Lung (tissue), 12 donors: ENCODE data around the gene CDKAL1. TPM values are rescaled to one million over a fixed set of nuclear protein-coding genes. Genes with fewer than 3 reads are reported as not detected.

Experiments
- ATAC-seq: fragments of 200-7000 bp; cut with Tn5 transposase; one replicate; pipeline ENCODE4 v1.9.1; 2020; ENCODE audit warnings: moderate number of reproducible peaks; ENCODE audit not compliant: insufficient read depth, low FRiP score
- DNase-seq, 3 donors: peaks; one replicate each; pipeline ENCODE4 v3.0.0-alpha.2; 2013 to 2017
- H3K27ac ChIP-seq, 2 donors: one replicate each; pipeline ENCODE4 v1.5.1; 2013; ENCODE audit warnings: mild to moderate bottlenecking in 2 of 2, moderate library complexity in 2 of 2, control low read depth in 1 of 2, inconsistent platforms in 1 of 2, low read depth in 1 of 2, low read length in 1 of 2
- H3K27me3 ChIP-seq, 3 donors: one replicate each; pipeline ENCODE4 v1.5.1; 2013; ENCODE audit warnings: low read length in 2 of 3; ENCODE audit not compliant: control insufficient read depth in 3 of 3, insufficient read depth in 3 of 3
- H3K36me3 ChIP-seq, 4 donors: one replicate each; pipeline ENCODE4 v1.5.1; 2013; ENCODE audit warnings: low read length in 4 of 4, mild to moderate bottlenecking in 1 of 4, moderate library complexity in 1 of 4; ENCODE audit not compliant: control insufficient read depth in 4 of 4, insufficient read depth in 4 of 4
- H3K4me1 ChIP-seq, 5 donors: one replicate each; pipeline ENCODE4 v1.5.1; 2013; ENCODE audit warnings: low read length in 5 of 5, mild to moderate bottlenecking in 2 of 5, moderate library complexity in 1 of 5; ENCODE audit not compliant: control insufficient read depth in 5 of 5, insufficient read depth in 5 of 5
- H3K4me3 ChIP-seq: one replicate; pipeline ENCODE4 v1.5.1; 2013; ENCODE audit warnings: mild to moderate bottlenecking, control low read depth, moderate library complexity
- H3K9ac ChIP-seq, 2 donors: one replicate each; pipeline ENCODE4 v1.5.1; 2013; ENCODE audit warnings: low read length in 2 of 2, control low read depth in 1 of 2; ENCODE audit not compliant: insufficient read depth in 1 of 2
- H3K9me3 ChIP-seq, 4 donors: one replicate each; pipeline ENCODE4 v1.5.1; 2013; ENCODE audit warnings: low read length in 3 of 4, mild to moderate bottlenecking in 1 of 4, moderate library complexity in 1 of 4; ENCODE audit not compliant: control insufficient read depth in 4 of 4, insufficient read depth in 3 of 4
- WGBS, 2 donors: extraction: QIAGEN DNeasy Blood & Tissue Kit; methylation state at CpG; one replicate each; pipeline ENCODE4 v1.1.7; 2013; 5-methylcytosine and 5-hydroxymethylcytosine counted together
- polyA plus RNA-seq, 2 donors: library from polyadenylated mRNA; stranded (reverse); fragments of 200-250 nt; gene quantifications; one replicate each; pipeline ENCODE4 v1.2.1, GENCODE V29; 2013
- total RNA-seq, 2 donors: library from RNA; depleted of rRNA in 1 of 2; stranded (reverse); fragments of >200 nt in 1 of 2; gene quantifications; one replicate each; pipeline ENCODE4 v1.2.1, GENCODE V29; 2014 to 2021
- TF ChIP-seq, protein P1 (sequence below): IDR thresholded peaks from 2 replicates; pipeline ENCODE4 v1.5.1; 2012; ENCODE audit warnings: mild to moderate bottlenecking; ENCODE audit errors: control extremely low read depth, extremely low read depth
- donor health status: control.
- donor health status: control.
- donor health status: Bipolar disorder and iron deficiency.
- donor health status: healthy.
- donor health status: DM: yes; HTN: yes; CAD: no.

Gene CDKAL1
- total and polyA plus RNA-seq, 4 donors: 4.0 to 39.0 (median 10.0) TPM

DNA sequence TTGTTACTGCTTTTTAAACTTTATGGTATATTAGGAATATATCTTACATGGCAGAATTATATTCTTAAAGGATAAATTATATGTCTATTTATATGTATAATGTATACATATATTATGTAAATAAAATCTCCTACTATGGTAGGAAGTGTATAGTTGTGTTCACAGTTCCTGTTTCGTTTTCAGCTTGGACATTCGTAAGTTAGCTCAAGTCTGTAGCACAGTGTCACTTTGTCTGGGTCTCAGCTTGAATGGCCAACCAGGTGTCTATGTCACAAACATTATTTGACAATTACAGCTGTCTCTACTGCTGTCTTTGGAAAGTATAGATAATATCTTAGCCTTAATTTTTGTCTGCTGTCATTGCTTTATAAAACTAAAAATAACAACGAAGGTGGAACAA is 303.9 kb downstream of the CDKAL1 start:
- H3K4me3 ChIP-seq: no peak overlapping the region
- no peaks in the 10 kb centered on the region for H3K36me3 ChIP-seq
- no peaks in the 10 kb centered on the region for H3K4me1 ChIP-seq
- DNase-seq (no peak), ATAC-seq (no peak)
- H3K9me3 ChIP-seq: no peaks in the 10 kb centered on the region
- H3K27me3 ChIP-seq: no peaks in the 10 kb centered on the region
- TF ChIP-seq, protein P1, sequence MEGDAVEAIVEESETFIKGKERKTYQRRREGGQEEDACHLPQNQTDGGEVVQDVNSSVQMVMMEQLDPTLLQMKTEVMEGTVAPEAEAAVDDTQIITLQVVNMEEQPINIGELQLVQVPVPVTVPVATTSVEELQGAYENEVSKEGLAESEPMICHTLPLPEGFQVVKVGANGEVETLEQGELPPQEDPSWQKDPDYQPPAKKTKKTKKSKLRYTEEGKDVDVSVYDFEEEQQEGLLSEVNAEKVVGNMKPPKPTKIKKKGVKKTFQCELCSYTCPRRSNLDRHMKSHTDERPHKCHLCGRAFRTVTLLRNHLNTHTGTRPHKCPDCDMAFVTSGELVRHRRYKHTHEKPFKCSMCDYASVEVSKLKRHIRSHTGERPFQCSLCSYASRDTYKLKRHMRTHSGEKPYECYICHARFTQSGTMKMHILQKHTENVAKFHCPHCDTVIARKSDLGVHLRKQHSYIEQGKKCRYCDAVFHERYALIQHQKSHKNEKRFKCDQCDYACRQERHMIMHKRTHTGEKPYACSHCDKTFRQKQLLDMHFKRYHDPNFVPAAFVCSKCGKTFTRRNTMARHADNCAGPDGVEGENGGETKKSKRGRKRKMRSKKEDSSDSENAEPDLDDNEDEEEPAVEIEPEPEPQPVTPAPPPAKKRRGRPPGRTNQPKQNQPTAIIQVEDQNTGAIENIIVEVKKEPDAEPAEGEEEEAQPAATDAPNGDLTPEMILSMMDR: no peak
- WGBS, 2 donors: 91 to 92% methylated on average over 3 of the region's 3 CpGs
- H3K27ac ChIP-seq: no peak overlapping the region
- H3K9ac ChIP-seq: no peak overlapping the region

DNA sequence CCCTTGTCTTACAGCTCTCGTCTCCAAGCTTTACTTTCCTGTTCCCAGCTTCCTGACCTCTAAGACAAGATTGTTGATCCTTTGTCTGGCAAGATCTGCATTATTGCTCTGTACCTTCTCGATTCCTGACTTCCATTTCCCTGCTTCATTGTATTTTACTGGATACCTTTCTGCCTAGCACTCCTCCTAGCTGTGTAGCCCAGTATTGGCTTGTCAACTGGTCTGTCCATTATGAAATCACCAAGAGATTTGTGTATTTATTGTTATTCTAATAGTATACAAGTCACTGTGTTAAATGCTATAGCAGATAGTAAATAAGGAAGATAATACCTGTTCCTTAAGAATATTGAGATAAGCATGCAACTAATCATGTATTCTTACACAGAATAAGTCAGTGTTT is 305.4 kb downstream of the CDKAL1 start:
- no peak for DNase-seq
- TF ChIP-seq, protein P1: no peak
- no peaks in the 10 kb centered on the region for H3K9me3 ChIP-seq
- H3K27ac ChIP-seq: no peak overlapping the region
- H3K9ac ChIP-seq: no peak overlapping the region
- H3K36me3 ChIP-seq: no peaks in the 10 kb centered on the region
- no peaks in the 10 kb centered on the region for H3K4me1 ChIP-seq
- H3K4me3 ChIP-seq: no peak overlapping the region
- WGBS, 2 donors: 89 to 93% methylated on average over 2 of the region's 2 CpGs
- no peak for ATAC-seq
- H3K27me3 ChIP-seq: no peaks in the 10 kb centered on the region

DNA sequence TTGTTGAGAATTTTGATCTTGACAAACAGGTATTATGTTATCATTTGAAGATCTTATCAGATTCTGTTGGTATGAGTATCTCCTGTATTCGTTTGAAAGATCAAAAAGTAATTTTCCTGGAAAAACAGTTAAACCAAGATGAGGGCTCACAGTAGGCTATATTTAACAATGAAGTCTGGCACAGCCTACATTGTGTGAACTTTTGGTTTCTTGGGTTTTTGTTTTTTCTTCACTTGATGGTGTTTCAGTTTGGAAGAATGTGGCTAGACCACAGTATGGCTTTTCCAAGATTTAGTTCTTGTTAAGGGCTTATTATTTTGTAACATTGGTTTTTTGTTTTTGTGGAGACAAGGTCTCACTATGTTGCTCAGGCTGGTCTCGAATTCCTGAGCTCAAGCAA is 306.4 kb downstream of the CDKAL1 start:
- no peak overlapping the region for H3K4me3 ChIP-seq
- H3K36me3 ChIP-seq: no peaks in the 10 kb centered on the region
- H3K9ac ChIP-seq: no peak overlapping the region
- DNase-seq (no peak), ATAC-seq (no peak)
- no peaks in the 10 kb centered on the region for H3K4me1 ChIP-seq
- H3K27ac ChIP-seq: no peak overlapping the region
- WGBS, 2 donors: 83 to 84% methylated on average over 2 of the region's 2 CpGs
- H3K27me3 ChIP-seq: no peaks in the 10 kb centered on the region
- TF ChIP-seq, protein P1: no peak
- no peaks in the 10 kb centered on the region for H3K9me3 ChIP-seq

DNA sequence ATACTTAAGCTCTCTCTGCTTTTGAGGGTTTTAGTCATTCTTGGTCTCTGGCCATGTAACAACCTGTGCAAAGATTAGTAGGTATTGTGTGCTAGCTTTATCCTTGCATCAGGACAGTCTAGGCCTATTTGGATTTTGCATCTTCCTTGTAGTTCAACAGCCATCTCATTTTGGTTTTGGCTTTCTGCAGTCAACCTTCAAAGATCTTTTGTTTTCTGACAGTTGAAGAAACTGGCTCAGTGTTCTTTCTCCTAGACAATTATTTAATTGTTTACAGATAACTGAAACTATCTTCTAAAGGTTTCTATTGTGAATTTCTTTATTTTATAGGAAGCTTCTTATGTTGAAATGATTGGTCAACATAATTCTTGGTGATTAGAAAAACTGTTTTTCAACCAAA is 307.5 kb downstream of the CDKAL1 start:
- H3K9ac ChIP-seq: no peak overlapping the region
- no peak overlapping the region for H3K4me3 ChIP-seq
- no peaks in the 10 kb centered on the region for H3K36me3 ChIP-seq
- TF ChIP-seq, protein P1: no peak
- no peak for ATAC-seq
- H3K27ac ChIP-seq: no peak overlapping the region
- no peaks in the 10 kb centered on the region for H3K4me1 ChIP-seq
- no peak for DNase-seq
- no peaks in the 10 kb centered on the region for H3K9me3 ChIP-seq
- no peaks in the 10 kb centered on the region for H3K27me3 ChIP-seq
